AG09319 (cell line): ENCODE measurements around the gene C2orf42.
"Not testable (repeated sequence)": the region's sequence is repeated elsewhere in the genome, so short reads cannot be mapped to it uniquely, and the experiment has no call there.

Experiments
- DNase-seq: peaks from one replicate; pipeline ENCODE4 v3.0.0-alpha.2; 2010; ENCODE audit warnings: low read depth; ENCODE audit errors: extremely low read depth
- TF ChIP-seq, protein P1 (sequence below): IDR thresholded peaks from 2 replicates; pipeline ENCODE4 v1.5.1; 2011; ENCODE audit warnings: low read depth, mild to moderate bottlenecking, inconsistent platforms, low read length, moderate library complexity

Gene C2orf42

DNA sequence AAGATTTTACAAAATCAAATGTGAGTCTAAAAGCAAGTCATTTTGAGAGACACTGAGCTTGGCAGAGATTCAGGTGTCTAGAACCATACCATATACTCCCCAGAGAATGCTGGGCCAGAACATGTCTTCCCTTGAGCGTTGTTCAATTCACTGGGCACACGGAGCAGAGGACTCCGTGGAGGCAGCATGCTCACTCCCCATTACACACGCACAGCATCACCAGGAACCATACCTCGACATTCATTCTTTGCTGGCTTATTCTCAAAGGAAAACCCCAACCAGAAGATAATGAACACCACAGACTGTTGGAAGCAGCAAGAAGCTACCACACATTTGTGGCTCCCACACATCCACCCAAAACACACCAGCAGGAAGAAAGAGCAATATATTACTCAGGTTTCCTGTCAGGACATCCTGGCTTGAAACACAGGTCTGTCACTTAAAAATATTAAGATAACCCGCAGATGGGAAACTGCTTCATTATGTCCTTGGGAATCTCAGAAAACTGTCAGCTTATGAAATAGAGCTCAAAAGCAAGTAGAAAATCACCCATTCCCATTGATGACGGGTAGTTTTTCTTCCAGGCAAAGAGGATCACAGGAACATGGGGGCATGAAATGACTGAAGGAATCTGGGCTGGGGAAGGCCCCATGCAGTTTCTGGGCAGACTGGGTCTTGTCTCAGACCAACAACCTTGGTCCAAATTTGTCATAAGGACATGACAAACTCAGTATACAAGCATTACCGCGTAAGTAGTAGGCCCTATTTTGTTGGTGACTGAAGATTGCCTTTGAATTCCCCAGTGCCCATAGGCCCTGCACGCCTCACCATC is 57.1 kb downstream of the C2orf42 start:
- TF ChIP-seq, protein P1, sequence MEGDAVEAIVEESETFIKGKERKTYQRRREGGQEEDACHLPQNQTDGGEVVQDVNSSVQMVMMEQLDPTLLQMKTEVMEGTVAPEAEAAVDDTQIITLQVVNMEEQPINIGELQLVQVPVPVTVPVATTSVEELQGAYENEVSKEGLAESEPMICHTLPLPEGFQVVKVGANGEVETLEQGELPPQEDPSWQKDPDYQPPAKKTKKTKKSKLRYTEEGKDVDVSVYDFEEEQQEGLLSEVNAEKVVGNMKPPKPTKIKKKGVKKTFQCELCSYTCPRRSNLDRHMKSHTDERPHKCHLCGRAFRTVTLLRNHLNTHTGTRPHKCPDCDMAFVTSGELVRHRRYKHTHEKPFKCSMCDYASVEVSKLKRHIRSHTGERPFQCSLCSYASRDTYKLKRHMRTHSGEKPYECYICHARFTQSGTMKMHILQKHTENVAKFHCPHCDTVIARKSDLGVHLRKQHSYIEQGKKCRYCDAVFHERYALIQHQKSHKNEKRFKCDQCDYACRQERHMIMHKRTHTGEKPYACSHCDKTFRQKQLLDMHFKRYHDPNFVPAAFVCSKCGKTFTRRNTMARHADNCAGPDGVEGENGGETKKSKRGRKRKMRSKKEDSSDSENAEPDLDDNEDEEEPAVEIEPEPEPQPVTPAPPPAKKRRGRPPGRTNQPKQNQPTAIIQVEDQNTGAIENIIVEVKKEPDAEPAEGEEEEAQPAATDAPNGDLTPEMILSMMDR, result no peak
- DNase-seq, result no peak

DNA sequence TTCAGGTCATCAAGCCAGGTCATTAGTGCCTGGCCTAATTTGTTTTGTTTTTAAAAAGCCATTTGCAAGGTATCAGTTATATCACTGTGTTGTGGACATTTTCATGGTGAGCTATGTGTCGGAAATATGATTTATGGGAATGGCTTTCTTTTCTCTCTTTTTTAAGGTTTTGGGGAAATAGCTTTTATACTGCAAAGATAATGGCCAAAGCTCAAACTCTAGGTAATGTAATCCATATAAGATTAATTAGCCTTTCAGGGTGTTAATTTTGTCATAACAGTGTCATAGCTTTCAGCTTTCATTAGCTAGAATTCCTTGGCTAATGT is 57.7 kb downstream of the C2orf42 start:
- TF ChIP-seq, protein P1, result no peak
- DNase-seq, result no peak

DNA sequence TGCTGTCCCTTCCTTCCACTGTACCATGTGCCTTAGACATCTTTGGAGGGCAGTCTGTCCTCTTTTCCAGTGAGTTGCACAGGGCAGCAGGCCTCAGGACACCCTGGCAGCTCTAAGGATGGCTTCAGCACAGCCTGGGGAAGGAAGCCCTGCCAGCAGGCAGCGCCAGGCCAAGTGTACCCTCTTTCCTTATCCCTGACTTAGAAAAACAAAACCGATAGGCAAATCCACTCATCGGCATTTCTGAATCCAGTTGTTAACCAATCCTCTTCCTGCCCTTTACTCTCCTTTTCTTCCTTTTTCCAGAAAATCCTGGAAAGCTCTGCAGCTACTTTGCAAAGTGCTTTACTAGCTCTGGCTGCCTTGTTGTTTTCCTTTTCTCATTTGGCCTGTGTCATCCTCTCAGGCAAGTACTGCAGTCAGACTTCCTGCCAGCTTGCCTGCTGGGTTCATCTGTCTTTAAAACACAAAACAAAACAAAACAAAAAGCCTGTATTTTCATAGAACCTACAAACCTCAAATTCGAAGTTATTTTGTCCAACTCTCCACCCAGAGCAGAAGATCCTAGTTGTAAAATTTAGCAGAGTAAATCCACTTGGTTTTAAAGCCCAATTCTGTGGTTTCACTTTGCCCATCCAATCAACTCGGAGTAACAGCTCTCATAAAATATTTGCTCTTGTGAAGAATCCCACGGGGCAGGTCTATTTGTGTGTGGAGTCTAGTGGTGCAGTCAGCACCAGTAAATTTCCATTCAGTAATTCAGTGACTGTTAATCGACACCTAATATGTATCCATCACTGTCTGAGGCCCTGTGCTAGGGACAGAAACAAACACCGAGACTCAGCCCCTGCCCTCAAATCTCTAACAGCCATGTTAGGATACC is 58.3 kb downstream of the C2orf42 start:
- TF ChIP-seq, protein P1, result no peak; the same call in 1 of the 2 replicates
- DNase-seq, result no peak

DNA sequence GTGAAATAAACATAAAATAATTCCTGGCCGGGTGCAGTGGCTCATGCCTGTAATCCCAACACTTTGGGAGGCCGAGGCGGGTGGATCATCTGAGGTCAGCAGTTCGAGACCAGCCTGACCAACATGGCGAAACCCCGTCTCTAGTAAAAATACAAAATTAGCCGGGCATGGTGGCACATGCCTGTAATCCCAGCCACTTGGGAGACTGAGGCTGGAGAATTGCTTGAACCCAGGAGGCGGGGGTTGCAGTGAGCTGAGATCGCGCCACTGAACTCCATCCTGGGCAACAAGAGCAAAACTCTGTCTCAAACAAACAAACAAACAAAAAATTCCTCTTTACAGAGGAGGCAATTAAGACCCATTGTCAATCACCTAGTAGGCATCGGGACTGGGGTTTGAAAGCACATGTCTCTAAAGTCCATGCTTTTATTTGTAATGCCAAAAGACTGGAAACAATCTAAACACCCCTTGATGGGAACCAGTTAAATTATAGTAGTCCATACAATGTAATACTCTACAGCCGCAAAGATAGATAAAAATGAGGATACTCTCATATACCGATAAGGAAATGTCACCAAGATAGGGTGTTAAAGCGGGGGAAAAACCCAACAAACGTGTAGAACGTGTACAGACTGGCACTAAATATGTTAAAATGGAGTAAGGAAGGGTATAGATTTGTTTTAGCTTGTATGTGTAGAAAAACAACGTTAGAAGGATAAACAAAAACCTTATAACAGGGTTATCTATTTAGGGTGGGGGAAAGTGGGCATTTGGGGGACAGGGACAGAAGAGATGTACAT is 59.3 kb downstream of the C2orf42 start:
- DNase-seq, result not testable (repeated sequence)

DNA sequence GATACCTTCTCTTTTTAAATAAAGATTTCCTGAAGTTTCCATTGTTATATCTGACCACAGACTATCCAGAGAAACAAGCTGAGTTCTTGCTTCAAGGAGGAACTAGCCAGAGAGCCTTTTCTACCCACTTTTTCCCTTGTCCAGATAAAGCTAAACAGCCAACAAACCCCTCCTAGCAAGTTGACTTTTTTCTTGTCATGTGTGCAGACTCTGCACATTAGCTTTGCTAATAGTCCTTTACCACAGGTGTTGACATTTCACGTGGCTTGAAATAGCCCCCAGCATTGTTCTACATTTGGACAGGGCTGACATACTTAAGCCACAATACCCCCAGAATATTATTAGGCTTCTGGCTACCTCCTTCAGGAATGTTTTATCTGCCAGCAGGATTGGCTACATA is 62.8 kb downstream of the C2orf42 start:
- no peak for DNase-seq
- TF ChIP-seq, protein P1, result no peak

DNA sequence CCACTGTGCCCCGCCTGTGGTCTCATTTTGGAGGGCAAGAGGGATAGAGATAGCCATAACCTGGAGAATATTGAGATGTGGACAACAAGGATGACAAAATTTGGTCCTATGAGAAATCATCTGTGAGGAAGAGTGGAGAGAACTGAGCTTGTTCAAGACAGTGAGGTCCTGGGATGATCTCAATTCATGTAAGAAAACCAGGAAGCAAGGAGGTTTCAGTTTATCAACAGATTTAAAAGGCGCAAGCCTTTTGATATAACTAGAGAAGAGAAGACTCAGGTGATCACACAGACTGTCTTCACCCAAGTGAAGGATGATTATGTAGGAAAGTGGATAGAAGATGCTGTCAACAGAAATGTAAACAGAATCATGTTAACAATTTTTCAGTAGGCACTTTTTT is 64.4 kb downstream of the C2orf42 start:
- DNase-seq, result no peak
- TF ChIP-seq, protein P1, result no peak

DNA sequence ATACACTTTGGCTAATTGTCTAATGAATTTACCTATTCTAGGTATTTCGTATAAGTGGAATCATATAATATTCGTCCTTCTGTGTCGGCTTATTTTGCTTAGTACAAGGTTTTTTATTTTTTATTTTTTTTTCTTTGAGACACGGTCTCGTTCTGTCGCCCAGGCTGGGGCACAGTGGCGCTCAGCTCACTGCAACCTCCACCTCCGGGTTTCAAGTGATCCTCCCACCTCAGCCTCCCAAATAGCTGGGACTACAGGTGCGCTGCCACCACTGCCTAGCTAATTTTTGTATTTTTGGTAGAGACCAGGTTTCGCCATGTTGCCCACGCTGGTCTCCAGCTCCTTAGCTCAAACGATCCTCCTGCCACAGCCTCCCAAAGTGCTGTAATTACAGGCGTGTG is 65.3 kb downstream of the C2orf42 start:
- DNase-seq, result no peak
- TF ChIP-seq, protein P1, result no peak
